ENCODE results near the gene PLCB4. TPM values are rescaled to one million over a fixed set of nuclear protein-coding genes. Genes with fewer than 3 reads are reported as not detected.

Gene PLCB4
- total RNA-seq, 1 experiment from 2014 or later: 0.91 TPM

DNA sequence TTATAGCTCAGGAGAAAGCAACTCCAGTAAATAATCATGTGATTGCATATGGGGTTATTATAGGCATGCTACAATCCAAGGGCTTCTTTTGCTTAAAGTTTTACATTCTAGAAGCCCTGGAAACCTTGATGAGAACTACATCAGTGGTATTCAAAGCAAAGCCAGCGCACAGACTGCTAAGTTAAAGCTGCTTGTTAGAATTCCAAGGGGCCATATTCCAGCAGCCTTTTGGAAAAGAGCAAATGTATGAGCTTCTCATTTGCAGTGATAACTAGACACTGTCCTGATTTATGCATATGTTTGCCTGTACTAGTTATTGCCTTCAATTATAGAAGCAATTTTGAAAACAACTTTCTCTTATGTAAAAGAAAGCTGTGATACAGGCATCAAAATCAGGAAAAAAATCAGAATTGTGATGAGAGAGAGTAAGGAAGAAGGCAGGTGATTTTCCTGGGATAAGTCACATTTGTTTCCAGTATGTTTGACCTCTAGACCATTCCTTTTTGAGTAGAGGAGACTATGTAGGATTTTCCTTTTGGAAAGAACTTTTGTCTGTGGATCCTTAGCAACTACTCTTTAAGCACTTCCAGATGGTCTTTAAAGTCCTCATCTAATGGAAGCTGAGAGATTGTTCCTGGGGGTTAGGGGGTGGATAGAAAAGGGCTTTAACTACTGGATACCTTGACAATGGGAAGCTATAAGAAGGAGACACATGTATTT lies 159.2 kb downstream of the PLCB4 start:
- no peak for DNase-seq (ENCODE audit: unreplicated experiment)
- H3K4me1 Mint-ChIP-seq (ENCODE audit: insufficient read depth, unreplicated experiment): no peaks in the 10 kb centered on the region
- no peak overlapping the region for H3K27ac Mint-ChIP-seq (ENCODE audit: low read depth, unreplicated experiment)
- H3K4me3 Mint-ChIP-seq (ENCODE audit: unreplicated experiment): no peak overlapping the region
- BruUV-seq (replicated peaks): no TSS peak
- CTCF ChIA-PET: interaction anchor here (0.6 to 1.4 kb wide), 3 partner anchors 16 to 35 kb away, joined by 3 to 4 read pairs (median 3); no protein-coding TSS in a partner anchor
- TF ChIP-seq, protein P1, sequence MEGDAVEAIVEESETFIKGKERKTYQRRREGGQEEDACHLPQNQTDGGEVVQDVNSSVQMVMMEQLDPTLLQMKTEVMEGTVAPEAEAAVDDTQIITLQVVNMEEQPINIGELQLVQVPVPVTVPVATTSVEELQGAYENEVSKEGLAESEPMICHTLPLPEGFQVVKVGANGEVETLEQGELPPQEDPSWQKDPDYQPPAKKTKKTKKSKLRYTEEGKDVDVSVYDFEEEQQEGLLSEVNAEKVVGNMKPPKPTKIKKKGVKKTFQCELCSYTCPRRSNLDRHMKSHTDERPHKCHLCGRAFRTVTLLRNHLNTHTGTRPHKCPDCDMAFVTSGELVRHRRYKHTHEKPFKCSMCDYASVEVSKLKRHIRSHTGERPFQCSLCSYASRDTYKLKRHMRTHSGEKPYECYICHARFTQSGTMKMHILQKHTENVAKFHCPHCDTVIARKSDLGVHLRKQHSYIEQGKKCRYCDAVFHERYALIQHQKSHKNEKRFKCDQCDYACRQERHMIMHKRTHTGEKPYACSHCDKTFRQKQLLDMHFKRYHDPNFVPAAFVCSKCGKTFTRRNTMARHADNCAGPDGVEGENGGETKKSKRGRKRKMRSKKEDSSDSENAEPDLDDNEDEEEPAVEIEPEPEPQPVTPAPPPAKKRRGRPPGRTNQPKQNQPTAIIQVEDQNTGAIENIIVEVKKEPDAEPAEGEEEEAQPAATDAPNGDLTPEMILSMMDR (IDR thresholded peaks at IDR 0.05; ENCODE audit: unreplicated experiment): no peak
- no peaks in the 10 kb centered on the region for H3K27me3 Mint-ChIP-seq (ENCODE audit: insufficient read depth, unreplicated experiment)
- intact Hi-C loops (cut with micrococcal nuclease): no loop called here
- H3K9me3 Mint-ChIP-seq (ENCODE audit: unreplicated experiment): no peaks in the 10 kb centered on the region
- POLR2A ChIA-PET: interaction anchor here (1.2 kb wide), 1 partner anchor 13 kb away, joined by 5 read pairs; no protein-coding TSS in a partner anchor
- H3K36me3 Mint-ChIP-seq (ENCODE audit: insufficient read depth, unreplicated experiment): no peaks in the 10 kb centered on the region

DNA sequence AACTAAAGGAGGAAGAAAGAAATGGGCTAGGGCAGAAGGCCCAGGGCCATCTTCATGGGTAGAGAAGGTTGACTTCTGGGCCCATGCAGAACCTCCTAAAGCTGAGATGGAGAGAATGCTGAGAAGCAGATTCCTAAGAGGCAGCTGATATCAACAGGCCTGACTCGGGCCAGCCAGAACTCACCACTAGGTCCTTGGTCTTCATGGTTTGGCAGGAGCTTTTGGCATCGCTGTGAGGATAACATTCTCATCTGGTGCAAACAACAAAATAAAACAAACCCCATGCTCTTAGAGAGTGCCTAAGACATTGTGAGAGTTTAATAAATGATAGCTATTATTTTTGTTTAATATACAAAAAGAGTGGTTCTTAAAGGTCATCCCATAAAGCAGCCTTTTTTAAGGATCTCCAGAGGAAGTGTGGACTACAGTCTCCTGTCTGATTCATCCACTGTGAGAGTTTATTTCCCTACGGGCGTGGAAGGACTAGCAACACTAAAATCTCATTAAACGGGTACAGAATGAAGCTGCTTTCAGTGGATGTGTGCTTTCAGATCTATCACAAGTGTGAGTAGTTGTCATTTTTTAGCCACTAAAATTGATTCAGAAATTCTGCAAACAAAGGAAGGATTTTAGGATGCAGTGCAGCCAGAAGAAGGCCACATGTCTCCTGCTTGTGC lies 160.0 kb downstream of the PLCB4 start:
- intact Hi-C loops (cut with micrococcal nuclease): no loop called here
- Mint-ChIP-seq H3K9me3 (ENCODE audit: unreplicated experiment) (no peaks in the 10 kb centered on the region), H3K27me3 (ENCODE audit: insufficient read depth, unreplicated experiment) (no peaks in the 10 kb centered on the region), H3K4me3 (ENCODE audit: unreplicated experiment) (no peak overlapping the region), H3K27ac (ENCODE audit: low read depth, unreplicated experiment) (no peak overlapping the region), H3K36me3 (ENCODE audit: insufficient read depth, unreplicated experiment) (no peaks in the 10 kb centered on the region), H3K4me1 (ENCODE audit: insufficient read depth, unreplicated experiment) (no peaks in the 10 kb centered on the region)
- TF ChIP-seq, protein P1 (IDR thresholded peaks at IDR 0.05; ENCODE audit: unreplicated experiment): no peak
- ChIA-PET POLR2A (interaction anchor here (0.6 kb wide), 1 partner anchor 299 kb away, joined by 3 read pairs; no protein-coding TSS in a partner anchor), CTCF (interaction anchor here (0.6 to 1.4 kb wide), 4 partner anchors 15 to 479 kb away, joined by 3 to 4 read pairs (median 3); no protein-coding TSS in a partner anchor)
- no peak for DNase-seq (ENCODE audit: unreplicated experiment)
- BruUV-seq (replicated peaks): no TSS peak

DNA sequence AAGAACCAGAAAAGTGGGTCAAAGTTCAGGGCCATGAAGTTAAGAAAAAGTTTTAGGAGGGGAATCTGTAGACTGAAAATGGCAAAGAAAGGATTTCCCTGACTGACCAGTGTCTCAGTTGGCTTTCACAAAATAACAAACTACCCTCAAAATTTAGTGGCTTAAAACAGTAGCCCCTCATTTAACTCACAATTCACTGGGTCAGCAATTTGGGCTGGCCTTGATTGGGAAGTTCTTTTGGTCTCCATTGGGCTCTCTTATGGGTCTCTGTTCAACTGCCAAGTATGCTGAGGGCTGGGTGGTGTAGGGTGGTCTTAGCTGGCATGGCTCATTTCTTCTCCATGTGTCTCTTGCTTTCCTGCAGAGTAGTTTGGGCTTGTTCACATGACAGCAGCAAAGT lies 161.5 kb downstream of the PLCB4 start:
- intact Hi-C loops (cut with micrococcal nuclease): no loop called here
- no peak overlapping the region for H3K27ac Mint-ChIP-seq (ENCODE audit: low read depth, unreplicated experiment)
- no peaks in the 10 kb centered on the region for H3K27me3 Mint-ChIP-seq (ENCODE audit: insufficient read depth, unreplicated experiment)
- ChIA-PET POLR2A (no interaction called here), CTCF (no interaction called here)
- no peak overlapping the region for H3K4me3 Mint-ChIP-seq (ENCODE audit: unreplicated experiment)
- no TSS peak for BruUV-seq (replicated peaks)
- no peaks in the 10 kb centered on the region for H3K4me1 Mint-ChIP-seq (ENCODE audit: insufficient read depth, unreplicated experiment)
- H3K9me3 Mint-ChIP-seq (ENCODE audit: unreplicated experiment): no peaks in the 10 kb centered on the region
- TF ChIP-seq, protein P1 (IDR thresholded peaks at IDR 0.05; ENCODE audit: unreplicated experiment): no peak
- no peaks in the 10 kb centered on the region for H3K36me3 Mint-ChIP-seq (ENCODE audit: insufficient read depth, unreplicated experiment)
- DNase-seq (ENCODE audit: unreplicated experiment): no peak

- no peaks in the 10 kb centered on the region for H3K36me3 Mint-ChIP-seq (ENCODE audit: insufficient read depth, unreplicated experiment)
- TF ChIP-seq, protein P1 (IDR thresholded peaks at IDR 0.05; ENCODE audit: unreplicated experiment): no peak
- no peaks in the 10 kb centered on the region for H3K4me1 Mint-ChIP-seq (ENCODE audit: insufficient read depth, unreplicated experiment)
- no peak overlapping the region for H3K27ac Mint-ChIP-seq (ENCODE audit: low read depth, unreplicated experiment)
- intact Hi-C loops (cut with micrococcal nuclease): no loop called here
- BruUV-seq (replicated peaks): no TSS peak
- no peaks in the 10 kb centered on the region for H3K9me3 Mint-ChIP-seq (ENCODE audit: unreplicated experiment)
- POLR2A ChIA-PET: no interaction called here
- CTCF ChIA-PET: interaction anchor here (1.0 kb wide), 1 partner anchor 376 kb away, joined by 3 read pairs; no protein-coding TSS in a partner anchor
- H3K4me3 Mint-ChIP-seq (ENCODE audit: unreplicated experiment): no peak overlapping the region
- DNase-seq (ENCODE audit: unreplicated experiment): no peak
- no peaks in the 10 kb centered on the region for H3K27me3 Mint-ChIP-seq (ENCODE audit: insufficient read depth, unreplicated experiment)
These were observed 164.9 kb downstream of the PLCB4 start for GRCh38 chr20:9233804-9234203.

Measured in MCF 10A (cell line).